Thoracic aorta (tissue), 2 donors: Measurements from ENCODE around the gene TMED10. TPM values are rescaled to one million over a fixed set of nuclear protein-coding genes. Genes with fewer than 3 reads are reported as not detected.

Source experiments
- ATAC-seq: fragments of 150-250 bp; one replicate; pipeline ENCODE4 v1.8.0; 2017; ENCODE audit warnings: low read depth; ENCODE audit not compliant: insufficient number of reproducible peaks, low FRiP score
- DNase-seq: peaks from one replicate; pipeline ENCODE4 v3.0.0-alpha.2; 2020; ENCODE audit warnings: low spot score
- H3K27ac ChIP-seq, 2 donors: fragments of 200-600 bp; sonication (generic); 1 replicate in 1 of 2; 2 replicates in 1 of 2; pipeline ENCODE4 v1.5.1; 2016; ENCODE audit warnings: mild to moderate bottlenecking in 2 of 2, moderate library complexity in 2 of 2
- H3K27me3 ChIP-seq: fragments of 200-600 bp; sonication (generic); replicated peaks from 2 replicates; pipeline ENCODE4 v1.6.0; 2016; ENCODE audit warnings: mild to moderate bottlenecking; ENCODE audit not compliant: insufficient read depth
- H3K36me3 ChIP-seq: fragments of 200-600 bp; sonication (generic); one replicate; pipeline ENCODE4 v1.5.1; 2016
- H3K4me1 ChIP-seq, 2 donors: fragments of 200-600 bp; sonication (generic); 1 replicate in 1 of 2; 2 replicates in 1 of 2; pipeline versions ENCODE4 v1.5.1 to v1.6.0; 2016; ENCODE audit warnings: low read depth in 2 of 2, mild to moderate bottlenecking in 1 of 2; ENCODE audit not compliant: control insufficient read depth in 1 of 2
- H3K4me3 ChIP-seq: fragments of 200-600 bp; sonication (generic); 2 replicates; pipeline ENCODE4 v1.5.1; 2016; ENCODE audit warnings: mild to moderate bottlenecking
- H3K9me3 ChIP-seq: fragments of 200-600 bp; sonication (generic); 2 replicates; pipeline ENCODE4 v1.5.1; 2016
- CTCF ChIP-seq: fragments of 200-600 bp; sonication (generic); IDR thresholded peaks from one replicate; pipeline ENCODE4 v1.5.1; 2019; ENCODE audit warnings: antibody characterized with exemption
- total RNA-seq, 2 donors: library from RNA; depleted of rRNA; stranded (reverse); fragments of >200 nt; gene quantifications; one replicate each; pipeline versions ENCODE4 v1.1.0 to v1.2.3, GENCODE V29; 2016

The TMED10 gene
- total RNA-seq, 2 donors from 2014 or later = 258 to 342 TPM

GRCh38 chr14:75188086-75188485 is 11.7 kb upstream of the TMED10 start:
- H3K9me3 ChIP-seq = no peaks in the 10 kb centered on the region
- H3K36me3 ChIP-seq = no peaks in the 10 kb centered on the region
- no peak for DNase-seq
- no peaks in the 10 kb centered on the region for H3K27me3 ChIP-seq
- ATAC-seq = no peak
- H3K4me3 ChIP-seq = no peak overlapping the region
- H3K27ac ChIP-seq = no peak overlapping the region
- no peak for TF ChIP-seq CTCF
- peaks cover 18 to 23% of the 10 kb centered on the region in 2 donors for H3K4me1 ChIP-seq

GRCh38 chr14:75186953-75187352 is 10.5 kb upstream of the TMED10 start:
- TF ChIP-seq CTCF = no peak
- ATAC-seq (no peak), DNase-seq (no peak)
- H3K4me1 ChIP-seq = peaks cover 27 to 33% of the 10 kb centered on the region in 2 donors
- no peak overlapping the region for H3K27ac ChIP-seq
- no peaks in the 10 kb centered on the region for H3K9me3 ChIP-seq
- no peaks in the 10 kb centered on the region for H3K36me3 ChIP-seq
- H3K4me3 ChIP-seq = no peak overlapping the region
- no peaks in the 10 kb centered on the region for H3K27me3 ChIP-seq

GRCh38 chr14:75185251-75186040 is 9.0 kb upstream of the TMED10 start:
- no peak for ATAC-seq
- no peaks in the 10 kb centered on the region for H3K36me3 ChIP-seq
- no peak for DNase-seq
- no peaks in the 10 kb centered on the region for H3K9me3 ChIP-seq
- no peak for TF ChIP-seq CTCF
- H3K4me3 ChIP-seq = no peak overlapping the region
- peak overlapping the region; percentile 86 to 90 for H3K27ac ChIP-seq
- peaks cover 32 to 38% of the 10 kb centered on the region in 2 donors for H3K4me1 ChIP-seq
- no peaks in the 10 kb centered on the region for H3K27me3 ChIP-seq

- ATAC-seq (peak; percentile 44), DNase-seq (no peak)
- Histone ChIP-seq H3K4me3 (peak overlapping the region; percentile 36), H3K36me3 (no peaks in the 10 kb centered on the region), H3K27me3 (no peaks in the 10 kb centered on the region), H3K27ac (peak overlapping the region; percentile 86 to 90), H3K4me1 (peaks cover 32 to 38% of the 10 kb centered on the region in 2 donors), H3K9me3 (no peaks in the 10 kb centered on the region)
- no peak for TF ChIP-seq CTCF
These were observed 8.1 kb upstream of the TMED10 start for GRCh38 chr14:75184492-75184891.

- Histone ChIP-seq H3K27me3 (no peaks in the 10 kb centered on the region), H3K36me3 (no peaks in the 10 kb centered on the region), H3K4me3 (no peak overlapping the region), H3K9me3 (no peaks in the 10 kb centered on the region), H3K4me1 (peaks cover 32 to 38% of the 10 kb centered on the region in 2 donors), H3K27ac (peak overlapping the region; percentile 86 to 90)
- no peak for ATAC-seq
- no peak for DNase-seq
- no peak for TF ChIP-seq CTCF
These were observed 7.6 kb upstream of the TMED10 start for GRCh38 chr14:75184039-75184438.
